Hepatocyte (in vitro differentiated cells): ENCODE measurements around the gene IGF2BP1.

ENCODE experiments used
- EZH2 ChIP-seq: fragments of 200-600 bp; sonication (generic); IDR thresholded peaks from 2 replicates; pipeline ENCODE4 v1.6.1; 2016; ENCODE audit warnings: antibody characterized with exemption, mild to moderate bottlenecking, borderline replicate concordance
- TF ChIP-seq, protein P1 (sequence below): fragments of 200-600 bp; sonication (generic); IDR thresholded peaks from 2 replicates; pipeline ENCODE4 v1.5.1; 2016; ENCODE audit warnings: antibody characterized with exemption, mild to moderate bottlenecking; ENCODE audit not compliant: poor library complexity

- TF ChIP-seq, protein P1, sequence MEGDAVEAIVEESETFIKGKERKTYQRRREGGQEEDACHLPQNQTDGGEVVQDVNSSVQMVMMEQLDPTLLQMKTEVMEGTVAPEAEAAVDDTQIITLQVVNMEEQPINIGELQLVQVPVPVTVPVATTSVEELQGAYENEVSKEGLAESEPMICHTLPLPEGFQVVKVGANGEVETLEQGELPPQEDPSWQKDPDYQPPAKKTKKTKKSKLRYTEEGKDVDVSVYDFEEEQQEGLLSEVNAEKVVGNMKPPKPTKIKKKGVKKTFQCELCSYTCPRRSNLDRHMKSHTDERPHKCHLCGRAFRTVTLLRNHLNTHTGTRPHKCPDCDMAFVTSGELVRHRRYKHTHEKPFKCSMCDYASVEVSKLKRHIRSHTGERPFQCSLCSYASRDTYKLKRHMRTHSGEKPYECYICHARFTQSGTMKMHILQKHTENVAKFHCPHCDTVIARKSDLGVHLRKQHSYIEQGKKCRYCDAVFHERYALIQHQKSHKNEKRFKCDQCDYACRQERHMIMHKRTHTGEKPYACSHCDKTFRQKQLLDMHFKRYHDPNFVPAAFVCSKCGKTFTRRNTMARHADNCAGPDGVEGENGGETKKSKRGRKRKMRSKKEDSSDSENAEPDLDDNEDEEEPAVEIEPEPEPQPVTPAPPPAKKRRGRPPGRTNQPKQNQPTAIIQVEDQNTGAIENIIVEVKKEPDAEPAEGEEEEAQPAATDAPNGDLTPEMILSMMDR: no peak
- TF ChIP-seq EZH2: no peak
Measured at GRCh38 chr17:49069585-49070273, 72.5 kb downstream of the IGF2BP1 start.
